Activated CD8-positive, alpha-beta memory T cell treated with anti-CD3 and anti-CD28 coated beads for 24 hours (primary cell): Measurements from ENCODE around the gene RFC3.
"Not testable (repeated sequence)": the region's sequence is repeated elsewhere in the genome, so short reads cannot be mapped to it uniquely, and the experiment has no call there.

ENCODE experiments used
- DNase-seq: peaks from one replicate; pipeline ENCODE4 v3.0.0-alpha.2; 2020

Gene RFC3

GRCh38 chr13:33817901-33818706 is at the start of gene RFC3:
RFC3 (plus strand) TSS chr13:33818149; CDS start chr13:33818179, 30 bp downstream.
- peak; percentile 95 for DNase-seq

- DNase-seq = no peak
Measured at GRCh38 chr13:33771296-33771695, 46.7 kb upstream of the RFC3 start.

GRCh38 chr13:33773790-33774462 is 44.0 kb upstream of the RFC3 start:
- DNase-seq = no peak

GRCh38 chr13:33775339-33776108 is 42.4 kb upstream of the RFC3 start:
- no peak for DNase-seq

- DNase-seq = no peak
Measured at GRCh38 chr13:33776239-33776881, 41.6 kb upstream of the RFC3 start.

GRCh38 chr13:33782631-33783030 is 35.3 kb upstream of the RFC3 start:
- DNase-seq = no peak

GRCh38 chr13:33783212-33783611 is 34.7 kb upstream of the RFC3 start:
- not testable (repeated sequence) for DNase-seq

- DNase-seq = no peak
Measured at GRCh38 chr13:33784738-33785137, 33.2 kb upstream of the RFC3 start.

- DNase-seq = no peak
Measured at GRCh38 chr13:33785384-33785783, 32.6 kb upstream of the RFC3 start.

- DNase-seq = no peak
Measured at GRCh38 chr13:33787051-33787591, 30.8 kb upstream of the RFC3 start.

- no peak for DNase-seq
Measured at GRCh38 chr13:33789066-33789606, 28.8 kb upstream of the RFC3 start.

- DNase-seq = no peak
Measured at GRCh38 chr13:33789739-33790138, 28.2 kb upstream of the RFC3 start.

GRCh38 chr13:33793726-33794125 is 24.2 kb upstream of the RFC3 start:
- DNase-seq = no peak

- DNase-seq = no peak
Measured at GRCh38 chr13:33794576-33794975, 23.4 kb upstream of the RFC3 start.

GRCh38 chr13:33796095-33796494 is 21.9 kb upstream of the RFC3 start:
- DNase-seq = no peak

- DNase-seq = no peak
Measured at GRCh38 chr13:33797622-33798021, 20.3 kb upstream of the RFC3 start.

GRCh38 chr13:33798023-33798422 is 19.9 kb upstream of the RFC3 start:
- no peak for DNase-seq

GRCh38 chr13:33799950-33800592 is 17.9 kb upstream of the RFC3 start:
- no peak for DNase-seq

- no peak for DNase-seq
Measured at GRCh38 chr13:33800646-33801186, 17.2 kb upstream of the RFC3 start.

- no peak for DNase-seq
Measured at GRCh38 chr13:33806470-33807248, 11.3 kb upstream of the RFC3 start.

GRCh38 chr13:33812829-33813228 is 5.1 kb upstream of the RFC3 start:
- not testable (repeated sequence) for DNase-seq
